ENCODE data around the gene NFE2L3.

DNA sequence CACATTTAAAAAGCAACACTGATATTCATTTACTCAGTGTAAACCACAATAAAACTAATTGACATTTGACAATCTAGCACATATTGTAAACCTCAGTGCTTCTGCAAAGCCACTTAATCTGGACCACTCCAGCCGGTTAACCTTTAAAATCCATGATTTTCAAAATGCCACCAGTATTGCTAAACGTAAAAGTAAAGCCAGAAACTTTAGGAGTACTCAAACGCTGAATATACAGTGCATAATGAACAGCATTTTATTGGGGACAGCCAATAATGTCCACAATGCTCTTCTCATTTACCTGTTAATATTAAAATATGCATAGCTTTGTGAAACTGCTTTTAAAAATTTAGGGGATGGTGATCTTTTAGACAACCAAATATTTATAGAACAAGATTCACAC lies 37.7 kb downstream of the NFE2L3 start:
- no peak for TF ChIP-seq ZNF274 (IDR thresholded peaks at IDR 0.05; ENCODE audit: low read depth, low read length)
- TF ChIP-seq YY1 (IDR thresholded peaks at IDR 0.05; ENCODE audit: insufficient read depth, insufficient read length) = no peak
- no peak for TF ChIP-seq SUZ12 (IDR thresholded peaks at IDR 0.05; ENCODE audit: extremely low read depth, insufficient read depth, insufficient read length)

Data from NT2/D1 (cell line).